Loucy (cell line): ENCODE results near the gene SLC1A6.

Source experiments
- EZH2phosphoT487 ChIP-seq: fragments of 200-600 bp; IDR thresholded peaks from 2 replicates; pipeline ENCODE4 v1.6.1; 2018; ENCODE audit warnings: antibody characterized with exemption, mild to moderate bottlenecking, moderate library complexity, borderline replicate concordance
- TF ChIP-seq, protein P1 (sequence below): fragments of 200-600 bp; sonication (generic); conservative IDR thresholded peaks from 2 replicates; pipeline ENCODE4 v1.5.1; 2014; ENCODE audit warnings: mild to moderate bottlenecking, antibody characterized with exemption, low read length

DNA sequence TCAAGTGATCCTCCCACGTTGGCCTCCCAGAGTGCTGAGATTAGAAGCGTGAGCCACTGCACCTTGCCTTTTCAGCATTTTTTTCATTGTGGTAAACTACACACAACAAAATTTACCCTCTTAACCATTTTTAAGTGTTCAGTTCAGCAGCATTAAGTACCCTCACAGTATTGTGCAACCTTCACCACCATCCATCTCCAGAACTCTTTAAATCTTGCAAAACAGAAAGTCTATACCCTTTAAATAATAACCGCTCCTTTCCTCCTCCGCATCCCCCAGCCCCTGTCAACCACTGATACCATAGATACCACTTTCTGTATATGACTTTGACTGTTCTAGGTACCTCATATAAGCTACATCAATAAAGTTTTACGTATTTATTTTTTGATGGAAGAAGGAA lies 48.8 kb upstream of the SLC1A6 start:
- TF ChIP-seq, protein P1, sequence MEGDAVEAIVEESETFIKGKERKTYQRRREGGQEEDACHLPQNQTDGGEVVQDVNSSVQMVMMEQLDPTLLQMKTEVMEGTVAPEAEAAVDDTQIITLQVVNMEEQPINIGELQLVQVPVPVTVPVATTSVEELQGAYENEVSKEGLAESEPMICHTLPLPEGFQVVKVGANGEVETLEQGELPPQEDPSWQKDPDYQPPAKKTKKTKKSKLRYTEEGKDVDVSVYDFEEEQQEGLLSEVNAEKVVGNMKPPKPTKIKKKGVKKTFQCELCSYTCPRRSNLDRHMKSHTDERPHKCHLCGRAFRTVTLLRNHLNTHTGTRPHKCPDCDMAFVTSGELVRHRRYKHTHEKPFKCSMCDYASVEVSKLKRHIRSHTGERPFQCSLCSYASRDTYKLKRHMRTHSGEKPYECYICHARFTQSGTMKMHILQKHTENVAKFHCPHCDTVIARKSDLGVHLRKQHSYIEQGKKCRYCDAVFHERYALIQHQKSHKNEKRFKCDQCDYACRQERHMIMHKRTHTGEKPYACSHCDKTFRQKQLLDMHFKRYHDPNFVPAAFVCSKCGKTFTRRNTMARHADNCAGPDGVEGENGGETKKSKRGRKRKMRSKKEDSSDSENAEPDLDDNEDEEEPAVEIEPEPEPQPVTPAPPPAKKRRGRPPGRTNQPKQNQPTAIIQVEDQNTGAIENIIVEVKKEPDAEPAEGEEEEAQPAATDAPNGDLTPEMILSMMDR: no peak
- TF ChIP-seq EZH2phosphoT487: no peak
